H1 (cell line): ENCODE measurements around the gene DLL4. TPM values are rescaled to one million over a fixed set of nuclear protein-coding genes. Genes with fewer than 3 reads are reported as not detected.

Source experiments
- CTCF ChIA-PET: fragments of 300-600 bp; sonication (Branson Sonifier 250); formaldehyde crosslinking; loops from one replicate; lab custom pipeline; 2021; ENCODE audit not compliant: partially characterized antibody; lab: Charles Lee
- POLR2A ChIA-PET: fragments of 300-600 bp; sonication (Branson Sonifier 250); formaldehyde crosslinking; loops from one replicate; lab custom pipeline; 2021; ENCODE audit warnings: inconsistent platforms; ENCODE audit not compliant: partially characterized antibody; lab: Charles Lee
- DNase-seq, 2 experiments: peaks; one replicate each; pipeline versions ENCODE4 v3.0.0 to v3.0.0-alpha.2; 2010 to 2022; ENCODE audit warnings: low spot score in 2 of 2, low read depth in 1 of 2, mixed read lengths in 1 of 2
- FAIRE-seq: peaks from 2 replicates; lab custom pipeline; 2011; peaks lifted over from hg19 to GRCh38; lab: Jason Lieb, UNC
- H2AFZ ChIP-seq: 2 replicates; pipeline ENCODE4 v1.8.1; 2012; ENCODE audit warnings: low read length, inconsistent platforms
- H2AK5ac ChIP-seq: 2 replicates; pipeline ENCODE4 v1.6.1; 2013; ENCODE audit warnings: low read depth, low read length
- H2BK120ac ChIP-seq: replicated peaks from 2 replicates; pipeline ENCODE3; 2013; ENCODE audit warnings: low read depth, low read length, inconsistent platforms
- H2BK12ac ChIP-seq: 2 replicates; pipeline ENCODE4 v1.6.1; 2013; ENCODE audit warnings: low read depth, low read length
- H2BK15ac ChIP-seq: 2 replicates; pipeline ENCODE4 v1.6.1; 2013; ENCODE audit warnings: low read length
- H2BK20ac ChIP-seq: 2 replicates; pipeline ENCODE4 v1.6.1; 2013; ENCODE audit warnings: low read length
- H2BK5ac ChIP-seq: 2 replicates; pipeline ENCODE4 v1.6.1; 2013; ENCODE audit warnings: low read depth, low read length
- H3K14ac ChIP-seq: 2 replicates; pipeline ENCODE4 v1.6.1; 2013; ENCODE audit warnings: inconsistent platforms; ENCODE audit not compliant: insufficient read length
- H3K18ac ChIP-seq: 2 replicates; pipeline ENCODE4 v1.6.1; 2013; ENCODE audit warnings: low read length; ENCODE audit errors: extremely low read depth
- H3K23ac ChIP-seq: 2 replicates; pipeline ENCODE4 v1.6.1; 2013; ENCODE audit warnings: inconsistent platforms; ENCODE audit not compliant: insufficient read length
- H3K23me2 ChIP-seq: 2 replicates; pipeline ENCODE4 v1.6.1; 2013; ENCODE audit warnings: low read depth, low read length
- H3K27ac ChIP-seq: 2 replicates; pipeline ENCODE4 v1.6.1; 2011; ENCODE audit warnings: low read depth, low read length, inconsistent platforms
- H3K27me3 ChIP-seq, 4 experiments: replicated peaks in 1 of 4; 1 replicate in 1 of 4; 2 replicates in 3 of 4; pipeline versions ENCODE4 v1.6.1 to v1.8.1; 2011 to 2013; ENCODE audit warnings: low read length in 3 of 4, mild to moderate bottlenecking in 3 of 4, inconsistent platforms in 2 of 4, mixed read lengths in 2 of 4, moderate library complexity in 1 of 4; ENCODE audit not compliant: control insufficient read depth in 3 of 4, insufficient read depth in 3 of 4; ENCODE audit errors: extremely low read depth in 1 of 4
- H3K36me3 ChIP-seq, 4 experiments: 2 replicates each; pipeline versions ENCODE4 v1.6.1 to v1.8.1; 2011 to 2013; ENCODE audit warnings: mild to moderate bottlenecking in 4 of 4, low read length in 3 of 4, moderate library complexity in 2 of 4, control low read depth in 1 of 4, inconsistent platforms in 1 of 4; ENCODE audit not compliant: insufficient read depth in 4 of 4, control insufficient read depth in 2 of 4
- H3K4ac ChIP-seq: replicated peaks from 2 replicates; pipeline ENCODE3; 2013; ENCODE audit warnings: low read length, low read depth, mixed read lengths, inconsistent platforms; ENCODE audit not compliant: insufficient read length
- H3K4me1 ChIP-seq, 4 experiments: replicated peaks in 1 of 4; 1 replicate in 1 of 4; 2 replicates in 3 of 4; pipeline versions ENCODE4 v1.6.1 to v1.8.1; 2011 to 2013; ENCODE audit warnings: low read length in 3 of 4, inconsistent platforms in 2 of 4, mixed read lengths in 1 of 4; ENCODE audit not compliant: insufficient read depth in 4 of 4, control insufficient read depth in 3 of 4
- H3K4me2 ChIP-seq, 2 experiments: 2 replicates each; pipeline versions ENCODE4 v1.6.1 to v1.8.1; 2011 to 2013; ENCODE audit warnings: low read depth in 2 of 2, low read length in 2 of 2, control low read depth in 1 of 2, inconsistent platforms in 1 of 2, mild to moderate bottlenecking in 1 of 2; ENCODE audit not compliant: insufficient read depth in 1 of 2
- H3K4me3 ChIP-seq, 4 experiments: fragments of 200-600, 300-600 bp in 1 of 4; sonication (generic), shearing (Covaris generic), sonication (Bioruptor Twin) in 1 of 4; 2 replicates each; pipeline versions ENCODE4 v1.5.1 to v1.8.1; 2011 to 2016; ENCODE audit warnings: low read length in 4 of 4, low read depth in 3 of 4, control low read depth in 2 of 4, inconsistent platforms in 2 of 4, mild to moderate bottlenecking in 2 of 4, mixed read lengths in 1 of 4, moderate library complexity in 1 of 4; ENCODE audit not compliant: insufficient read depth in 2 of 4; ENCODE audit errors: extremely low read depth in 1 of 4
- H3K56ac ChIP-seq: replicated peaks from 2 replicates; pipeline ENCODE3; 2013; ENCODE audit warnings: low read depth, mild to moderate bottlenecking, mixed read lengths, low read length, inconsistent platforms; ENCODE audit not compliant: insufficient read length
- H3K79me1 ChIP-seq: 2 replicates; pipeline ENCODE4 v1.6.1; 2013; ENCODE audit warnings: low read depth, low read length, control low read depth
- H3K79me2 ChIP-seq, 2 experiments: 2 replicates each; pipeline versions ENCODE4 v1.6.1 to v1.8.1; 2012 to 2013; ENCODE audit warnings: low read length in 2 of 2, mild to moderate bottlenecking in 2 of 2, inconsistent platforms in 1 of 2; ENCODE audit not compliant: insufficient read depth in 2 of 2, control insufficient read depth in 1 of 2
- H3K9ac ChIP-seq, 4 experiments: replicated peaks in 1 of 4; 1 replicate in 1 of 4; 2 replicates in 3 of 4; pipeline versions ENCODE4 v1.6.1 to v1.8.1; 2011 to 2013; ENCODE audit warnings: low read depth in 3 of 4, low read length in 3 of 4, control low read depth in 2 of 4, mild to moderate bottlenecking in 2 of 4, moderate library complexity in 2 of 4, inconsistent platforms in 1 of 4; ENCODE audit errors: extremely low read depth in 1 of 4
- H3K9me3 ChIP-seq, 2 experiments: 2 replicates each; pipeline versions ENCODE4 v1.6.1 to v1.8.1; 2012 to 2013; ENCODE audit warnings: mild to moderate bottlenecking in 2 of 2, moderate library complexity in 2 of 2, control low read depth in 1 of 2, inconsistent platforms in 1 of 2, low read depth in 1 of 2, low read length in 1 of 2, mixed read lengths in 1 of 2; ENCODE audit not compliant: insufficient read depth in 2 of 2
- H4K20me1 ChIP-seq, 2 experiments: replicated peaks in 1 of 2; 2 replicates each; pipeline versions ENCODE3 to v1.8.1; 2011 to 2013; ENCODE audit warnings: inconsistent platforms in 2 of 2, low read length in 2 of 2, mild to moderate bottlenecking in 1 of 2; ENCODE audit not compliant: insufficient read depth in 2 of 2, control insufficient read depth in 1 of 2
- H4K5ac ChIP-seq: 2 replicates; pipeline ENCODE4 v1.6.1; 2013; ENCODE audit warnings: low read length, low read depth, mixed read lengths, inconsistent platforms; ENCODE audit not compliant: insufficient read length
- H4K8ac ChIP-seq: 2 replicates; pipeline ENCODE4 v1.8.0; 2013; ENCODE audit warnings: mild to moderate bottlenecking, moderate library complexity, low read length, inconsistent platforms; ENCODE audit not compliant: insufficient read depth; ENCODE audit errors: extremely low read depth
- H4K91ac ChIP-seq: replicated peaks from 2 replicates; pipeline ENCODE3; 2013; ENCODE audit warnings: low read length, mixed read lengths, inconsistent platforms; ENCODE audit not compliant: insufficient read length
- ATF3 ChIP-seq: IDR thresholded peaks from 2 replicates; pipeline ENCODE4 v1.6.1; 2011; ENCODE audit warnings: low read depth, mild to moderate bottlenecking, low read length; ENCODE audit not compliant: insufficient read depth
- HDAC2 ChIP-seq, 2 experiments: fragments of 300-600 bp in 1 of 2; sonication (generic) in 1 of 2; IDR thresholded peaks; 2 replicates each; pipeline ENCODE4 v1.6.1; 2011 to 2012; ENCODE audit warnings: low read depth in 2 of 2, low read length in 2 of 2, mild to moderate bottlenecking in 2 of 2, moderate library complexity in 2 of 2, borderline replicate concordance in 1 of 2, inconsistent platforms in 1 of 2
- KDM5A ChIP-seq: fragments of 200-600 bp; IDR thresholded peaks from 2 replicates; pipeline ENCODE4 v1.7.1; 2012; ENCODE audit warnings: mild to moderate bottlenecking, low read length, inconsistent platforms, mixed read lengths
- NANOG ChIP-seq: IDR thresholded peaks from 2 replicates; pipeline ENCODE4 v1.6.1; 2011; ENCODE audit warnings: low read length, low read depth, mild to moderate bottlenecking, inconsistent platforms; ENCODE audit not compliant: insufficient read depth, poor library complexity, severe bottlenecking
- POLR2A ChIP-seq, 2 experiments: IDR thresholded peaks; 1 replicate in 1 of 2; 2 replicates in 1 of 2; pipeline ENCODE4 v1.6.1; 2011; ENCODE audit warnings: low read depth in 2 of 2, low read length in 2 of 2, mild to moderate bottlenecking in 2 of 2; ENCODE audit errors: control extremely low read depth in 1 of 2
- RAD21 ChIP-seq, 2 experiments: IDR thresholded peaks in 1 of 2; conservative IDR thresholded peaks in 1 of 2; 2 replicates each; pipeline ENCODE4 v1.6.1; 2011; ENCODE audit warnings: low read depth in 2 of 2, low read length in 2 of 2, improper control_type of control experiment in 1 of 2, inconsistent platforms in 1 of 2, mild to moderate bottlenecking in 1 of 2, moderate library complexity in 1 of 2
- SIN3A ChIP-seq, 2 experiments: IDR thresholded peaks in 1 of 2; conservative IDR thresholded peaks in 1 of 2; 2 replicates each; pipeline ENCODE4 v1.6.1; 2011 to 2012; ENCODE audit warnings: low read length in 2 of 2, improper control_type of control experiment in 1 of 2, low read depth in 1 of 2, mild to moderate bottlenecking in 1 of 2
- SIX5 ChIP-seq: IDR thresholded peaks from 2 replicates; pipeline ENCODE4 v1.6.1; 2011; ENCODE audit warnings: mild to moderate bottlenecking, low read depth, low read length
- WGBS, 2 experiments: shearing (Covaris generic) in 1 of 2; methylation state at CpG; one replicate each; pipeline versions ENCODE4 v1.1.6 to v1.1.7; 2013 to 2015; ENCODE audit warnings: low lambda C conversion rate in 2 of 2, mixed read lengths in 2 of 2, inconsistent platforms in 1 of 2, low coverage in 1 of 2, missing lambda C conversion rate in 1 of 2; ENCODE audit not compliant: insufficient replicate concordance in 2 of 2, insufficient coverage in 1 of 2, insufficient read length in 1 of 2; ENCODE audit errors: extremely low coverage in 1 of 2, missing lambda C conversion rate in 1 of 2; 5-methylcytosine and 5-hydroxymethylcytosine counted together
- polyA plus RNA-seq, 7 experiments: library from polyadenylated mRNA; depleted of rRNA in 3 of 7; stranded (reverse) in 5 of 7; unstranded in 2 of 7; fragments of >200 nt in 5 of 7; fragments of 200-250 nt in 2 of 7; gene quantifications; 1 replicate in 5 of 7; 2 replicates in 1 of 7; 4 replicates in 1 of 7; pipeline versions ENCODE4 v1.2.1 to v1.2.3, GENCODE V29; 2011 to 2013; ENCODE audit warnings: missing spikeins in 2 of 7, mixed read lengths in 2 of 7
- total RNA-seq: library from RNA; stranded (reverse); fragmentation: NEBNext Ultra II Directional; extraction: Animal tissue kit (Norgen Biotek cat#: 25700); gene quantifications from 2 replicates; pipeline ENCODE4 v1.2.1, GENCODE V29; 2021

The DLL4 gene
- total and polyA plus RNA-seq, 2 of the 8 experiments (the other 6 are each of a cell fraction or from before 2014, with no cell fraction given): 0.23 to 0.60 TPM

- no peak overlapping the region for H3K4me2 ChIP-seq
- no peaks in the 10 kb centered on the region for H3K79me2 ChIP-seq
- no peak overlapping the region for H2AK5ac ChIP-seq
- no peak overlapping the region for H4K91ac ChIP-seq
- no peak overlapping the region for H3K9ac ChIP-seq
- H4K5ac ChIP-seq: no peak overlapping the region
- no peak overlapping the region for H2BK120ac ChIP-seq
- H4K20me1 ChIP-seq: no peaks in the 10 kb centered on the region
- FAIRE-seq (no peak), DNase-seq (no peak)
- no peaks in the 10 kb centered on the region for H3K36me3 ChIP-seq
- ChIA-PET POLR2A (interaction anchor here (1.0 to 43.8 kb wide), 6 partner anchors 8 to 44 kb away, joined by 5 to 1505 read pairs (median 10); partner anchors contain the start of genes CHAC1 and DLL4), CTCF (interaction anchor here (0.7 to 24.4 kb wide), 16 partner anchors 12 to 548 kb away, joined by 3 to 619 read pairs (median 4); partner anchors contain the start of genes CHAC1, DLL4 and VPS18)
- H3K4ac ChIP-seq: no peak overlapping the region
- no peak overlapping the region for H3K23ac ChIP-seq
- H4K8ac ChIP-seq: no peak overlapping the region
- no peak overlapping the region for H3K56ac ChIP-seq
- peaks cover 4% of the 10 kb centered on the region; the same call in 1 of the 2 replicates for H3K23me2 ChIP-seq
- H2BK5ac ChIP-seq: no peak overlapping the region
- peaks cover 0 to 34% (median 11%) of the 10 kb centered on the region in 4 experiments; a peak in 4 of 7 replicates for H3K4me1 ChIP-seq
- H3K79me1 ChIP-seq: no peaks in the 10 kb centered on the region
- 0 out of 2 replicates have a peak overlapping the region, but pooled peaks have one; percentile 33 for H2BK12ac ChIP-seq
- no peak overlapping the region; the same call in none of the 2 replicates for H3K18ac ChIP-seq
- H2BK20ac ChIP-seq: no peak overlapping the region
- H3K27me3 ChIP-seq: peaks cover 0 to 17% (median 1%) of the 10 kb centered on the region in 4 experiments; a peak in 4 of 7 replicates
- TF ChIP-seq SIX5: no peak
- TF ChIP-seq ATF3: no peak
- no peak for TF ChIP-seq NANOG
- TF ChIP-seq POLR2A (IDR thresholded peaks at IDR 0.05; ENCODE audit: control extremely low read depth in 1 of 2, low read depth in 2 of 2, low read length in 2 of 2): no peak
- no peak for TF ChIP-seq KDM5A
- no peak for TF ChIP-seq SIN3A (conservative IDR thresholded peaks at IDR 0.05 in 1 of 2, IDR thresholded peaks at IDR 0.05 in 1 of 2; ENCODE audit: low read depth in 1 of 2, low read length in 2 of 2)
- no peak for TF ChIP-seq HDAC2 (IDR thresholded peaks at IDR 0.05; ENCODE audit: borderline replicate concordance in 1 of 2, low read depth in 2 of 2, low read length in 2 of 2)
- no peak for TF ChIP-seq RAD21 (IDR thresholded peaks at IDR 0.05 in 1 of 2, conservative IDR thresholded peaks at IDR 0.05 in 1 of 2; ENCODE audit: low read depth in 2 of 2, low read length in 2 of 2)
- no peak overlapping the region for H3K14ac ChIP-seq
- H2BK15ac ChIP-seq: no peak overlapping the region
- WGBS, 2 experiments: 84% methylated on average over 6 of the region's 6 CpGs; no CpG with 5 or more reads in 1 of the 2 experiments
- H3K4me3 ChIP-seq: no peak overlapping the region
- H2AFZ ChIP-seq: no peak overlapping the region
- no peak overlapping the region for H3K27ac ChIP-seq
- H3K9me3 ChIP-seq: no peaks in the 10 kb centered on the region
Measured at GRCh38 chr15:40915679-40916078, 13.5 kb upstream of the DLL4 start.
